NCI-H82 (cell line): Measurements from ENCODE around the gene CENPS.
"Not testable (repeated sequence)": the region's sequence is repeated elsewhere in the genome, so short reads cannot be mapped to it uniquely, and the experiment has no call there.

Experiments used
- DNase-seq: peaks from one replicate; lab custom pipeline; 2025; lab: John Stamatoyannopoulos, UW

Gene CENPS

DNA sequence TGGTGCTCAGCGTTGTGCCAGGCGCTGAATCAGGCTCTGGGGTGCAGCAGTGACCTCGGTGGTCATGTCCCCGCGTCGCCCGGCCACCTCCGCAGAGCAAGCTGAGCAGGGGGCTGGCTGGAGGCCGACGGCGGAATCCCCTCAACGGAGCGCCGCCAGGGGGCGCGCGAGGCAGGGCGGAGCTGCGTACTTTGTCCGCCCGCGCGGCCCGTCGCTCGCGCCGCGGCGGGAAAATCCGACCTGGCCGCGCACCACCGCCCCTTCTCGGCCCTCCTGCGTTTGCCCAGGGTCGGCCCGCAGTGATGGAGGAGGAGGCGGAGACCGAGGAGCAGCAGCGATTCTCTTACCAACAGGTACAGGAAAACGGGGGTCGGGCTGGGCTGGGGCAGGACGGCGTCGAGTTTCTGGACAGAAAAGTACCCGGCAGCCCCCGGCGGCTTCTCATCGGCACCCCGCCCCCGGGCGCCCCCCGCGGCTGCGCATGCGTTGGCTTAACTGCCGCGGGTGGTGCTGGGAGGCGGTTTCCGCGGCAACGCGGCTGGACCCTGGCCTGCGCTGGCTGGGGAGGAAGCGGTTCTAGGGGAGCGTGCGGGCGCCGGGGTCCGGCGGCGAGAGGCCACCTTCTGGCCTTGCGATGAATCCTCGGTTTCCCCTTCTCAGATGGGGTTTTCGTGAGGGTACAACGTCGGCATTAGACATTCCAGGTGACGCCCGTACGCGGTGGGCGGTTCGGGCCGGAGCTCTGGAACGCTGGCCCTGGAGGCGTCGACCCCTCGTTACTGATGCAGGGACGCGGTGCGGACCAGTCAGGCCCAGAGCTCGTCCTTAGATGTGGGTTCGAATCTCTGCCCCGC lies at the start of gene CENPS:
TSS of gene CENPS (plus strand) at position 218 of the 854 bp plus-strand sequence. CDS start at position 303, 85 bp downstream.
- DNase-seq = peak; percentile 90

DNA sequence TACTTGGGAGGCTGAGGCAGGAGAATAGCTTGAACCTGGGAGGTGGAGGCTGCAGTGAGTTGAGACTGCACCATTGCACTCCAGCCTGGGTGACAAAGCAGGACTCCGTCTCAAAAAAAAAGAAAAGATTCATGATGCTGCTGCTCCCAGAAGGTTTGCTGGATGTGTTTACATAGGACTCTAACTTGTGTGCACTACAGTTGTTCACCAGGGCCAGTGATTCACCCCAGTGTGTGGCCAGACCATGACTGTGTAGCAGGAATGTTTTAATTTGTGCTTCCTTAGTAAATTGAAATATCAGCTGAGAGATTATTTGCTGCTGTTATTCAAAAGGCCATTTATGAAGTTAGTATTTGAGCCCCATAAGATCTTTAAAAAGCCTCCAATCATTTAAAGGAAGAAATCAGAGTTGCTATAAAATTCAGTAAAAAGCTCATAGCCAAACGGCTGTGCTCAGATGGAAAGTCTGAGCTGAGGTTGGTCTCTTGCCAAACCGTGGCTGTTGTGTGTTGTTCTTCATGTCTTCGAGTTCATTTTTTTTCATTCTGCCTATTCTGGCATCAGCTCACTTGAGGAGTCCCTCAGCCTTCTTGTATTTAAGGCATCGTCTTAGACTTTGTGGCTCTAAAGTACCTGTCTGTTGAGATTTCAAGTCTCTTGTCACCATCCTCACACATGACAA lies 49.5 kb upstream of the CENPS start:
- DNase-seq = no peak

DNA sequence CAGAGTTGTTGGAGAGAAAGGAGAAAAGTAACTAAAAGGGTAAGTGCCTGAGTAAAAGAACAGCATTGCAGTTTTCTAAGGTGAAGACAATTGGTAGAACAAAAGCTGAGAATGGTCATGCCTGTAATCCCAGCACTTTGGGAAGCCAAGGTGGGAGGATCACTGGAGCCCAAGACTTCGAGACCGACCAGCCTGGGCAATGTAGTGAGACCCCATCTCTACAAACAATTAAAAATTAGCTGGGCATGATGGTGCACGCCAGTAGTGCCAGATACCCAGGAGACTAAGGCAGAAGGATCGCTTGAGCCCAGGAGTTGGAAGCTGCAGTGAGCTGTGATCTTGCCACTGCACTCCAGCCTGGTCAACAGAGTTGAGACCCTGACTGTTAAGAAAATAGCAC lies 46.6 kb upstream of the CENPS start:
- no peak for DNase-seq

DNA sequence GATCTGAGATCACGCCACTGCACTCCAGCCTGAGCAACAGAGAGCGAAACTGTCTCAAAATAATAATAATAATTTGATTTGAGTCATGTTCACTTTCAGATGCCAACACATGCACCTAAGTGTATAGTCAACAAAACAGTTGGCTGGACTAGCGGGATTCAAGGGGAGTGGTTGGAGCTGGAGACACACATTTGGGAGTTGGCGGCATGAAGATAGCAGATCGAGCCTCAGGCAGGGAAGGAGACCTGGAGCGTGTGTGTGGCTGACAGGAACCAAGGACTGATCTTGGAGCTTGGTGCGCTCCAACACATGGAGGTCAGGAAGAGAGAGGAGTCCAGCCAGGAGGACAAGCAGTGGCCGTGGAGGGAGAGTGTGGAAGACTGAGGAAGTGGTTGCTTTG lies 46.0 kb upstream of the CENPS start:
- no peak for DNase-seq

DNA sequence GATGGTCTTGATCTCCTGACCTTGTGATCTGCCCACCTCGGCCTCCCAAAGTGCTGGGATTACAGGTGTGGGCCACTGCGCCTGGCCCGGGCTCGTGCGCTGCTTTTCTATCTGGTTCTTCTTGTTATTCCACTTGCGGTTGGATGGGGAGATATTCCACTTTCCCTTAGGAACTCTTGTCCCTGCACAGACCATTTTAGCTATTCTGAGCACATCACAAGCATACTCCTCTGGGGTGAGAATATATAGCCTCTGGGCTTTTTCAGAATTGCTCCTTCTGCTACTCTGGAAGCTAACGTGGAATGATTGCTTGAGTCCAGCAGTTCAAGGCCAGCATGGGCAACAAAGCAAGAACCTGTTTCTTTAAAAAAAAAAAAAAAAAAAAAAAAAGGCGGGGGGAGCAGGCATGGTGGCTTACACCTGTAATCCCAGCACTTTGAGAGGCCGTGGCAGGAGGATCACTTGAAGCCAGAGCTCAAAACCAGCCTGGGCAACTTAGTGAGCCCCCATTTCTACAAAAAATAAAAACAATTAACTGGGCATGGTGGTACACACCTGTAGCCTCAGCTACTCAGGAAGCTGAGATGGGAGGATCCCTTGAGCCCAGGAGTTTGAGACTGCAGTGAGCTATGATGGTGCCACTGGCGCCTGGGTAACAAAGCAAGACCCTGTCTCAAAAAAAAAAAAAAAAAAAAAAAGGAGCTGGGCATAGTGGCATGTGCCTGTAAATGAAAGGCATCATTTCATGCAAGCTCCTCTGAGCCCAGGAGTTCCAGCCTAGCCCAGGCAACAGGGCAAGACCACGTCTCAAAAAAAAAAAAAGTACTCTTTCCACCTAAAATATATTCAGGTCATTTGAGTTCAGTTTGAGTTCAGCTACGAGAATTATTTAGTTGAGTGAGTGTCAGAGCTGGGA lies 43.2 kb upstream of the CENPS start:
- DNase-seq = no peak

GRCh38 chr1:10387677-10388386 lies 42.4 kb upstream of the CENPS start:
- no peak for DNase-seq

DNA sequence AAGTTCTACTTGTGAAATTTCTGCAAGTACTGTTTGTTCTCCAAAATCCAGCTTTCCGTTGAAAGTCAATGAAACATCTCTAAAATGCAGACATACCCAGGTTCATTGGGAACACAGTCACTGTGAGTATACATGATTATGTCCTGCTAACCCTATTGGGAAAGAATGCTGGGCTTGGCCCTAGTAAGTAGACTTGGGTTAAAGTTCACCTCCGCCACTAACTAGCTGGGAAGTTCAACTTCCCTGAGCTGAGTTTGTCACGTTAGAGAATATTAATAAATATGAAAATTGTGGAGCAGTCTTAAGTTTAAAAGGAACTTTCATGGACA lies 41.9 kb upstream of the CENPS start:
- DNase-seq = no peak

- DNase-seq = no peak
Observed at GRCh38 chr1:10389271-10389973, 40.8 kb upstream of the CENPS start.

- DNase-seq = no peak
Observed at GRCh38 chr1:10396870-10397269, 33.4 kb upstream of the CENPS start.

DNA sequence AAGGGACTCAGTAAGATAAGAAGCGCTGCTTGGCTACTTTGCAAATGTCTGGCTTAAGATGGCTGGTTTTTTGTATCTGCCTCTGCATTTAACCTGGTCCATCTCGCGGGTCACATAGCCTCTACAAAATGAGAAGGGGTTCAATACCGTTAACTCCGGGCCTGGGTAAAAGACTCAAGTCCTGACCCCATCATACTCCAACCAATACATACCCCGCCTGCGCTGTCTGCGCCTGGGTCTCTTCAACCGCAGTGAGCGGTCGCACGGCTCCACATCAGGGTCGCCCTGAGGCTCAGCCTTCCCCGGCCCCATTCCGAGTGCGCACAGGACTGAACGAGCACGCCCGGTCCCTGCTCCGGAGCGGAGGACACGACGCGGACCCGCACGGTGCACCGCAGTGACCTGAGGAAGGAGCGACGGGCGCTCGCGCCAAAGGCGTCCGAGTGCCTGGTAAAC lies 31.9 kb upstream of the CENPS start:
- DNase-seq = no peak

DNA sequence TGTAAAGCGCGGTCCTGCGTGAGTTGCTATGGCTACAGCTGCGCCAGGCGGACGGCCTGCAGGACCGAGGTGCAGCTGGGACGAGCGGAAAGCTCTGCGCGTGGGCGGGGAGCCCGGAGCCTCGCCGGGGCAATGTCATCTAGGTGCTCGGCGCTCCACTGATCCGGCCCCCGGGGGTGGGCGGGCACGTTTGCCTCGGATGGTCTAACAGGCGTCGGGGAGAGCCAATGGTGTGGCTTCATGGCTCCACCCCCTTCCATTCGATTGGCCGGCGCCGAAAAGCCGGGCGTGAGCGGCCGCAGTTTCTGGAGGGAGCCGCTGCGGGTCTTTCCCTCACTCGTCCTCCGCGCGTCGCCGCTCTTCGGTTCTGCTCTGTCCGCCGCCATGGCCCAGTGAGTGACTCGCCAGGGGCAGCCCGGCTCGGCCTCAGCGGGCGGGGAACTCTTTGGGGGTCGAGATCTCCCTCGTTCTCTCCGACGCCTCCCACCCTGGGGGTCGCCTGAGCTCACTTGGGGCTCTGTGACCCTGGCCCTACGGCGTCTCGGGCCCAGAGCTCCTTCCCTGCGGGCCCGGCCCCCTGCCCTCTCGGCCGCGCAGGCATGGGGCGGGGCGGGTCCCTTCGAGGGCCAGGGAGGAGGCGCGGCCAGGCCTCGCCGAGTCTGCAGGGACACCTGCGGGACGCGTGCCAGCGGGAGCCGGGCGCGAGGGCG lies 31.3 kb upstream of the CENPS start, which contains the start of gene PGD:
TSS of gene PGD (plus strand) at position 331 of the 710 bp plus-strand sequence. CDS start at position 385, 54 bp downstream.
- DNase-seq = peak; percentile 99

DNA sequence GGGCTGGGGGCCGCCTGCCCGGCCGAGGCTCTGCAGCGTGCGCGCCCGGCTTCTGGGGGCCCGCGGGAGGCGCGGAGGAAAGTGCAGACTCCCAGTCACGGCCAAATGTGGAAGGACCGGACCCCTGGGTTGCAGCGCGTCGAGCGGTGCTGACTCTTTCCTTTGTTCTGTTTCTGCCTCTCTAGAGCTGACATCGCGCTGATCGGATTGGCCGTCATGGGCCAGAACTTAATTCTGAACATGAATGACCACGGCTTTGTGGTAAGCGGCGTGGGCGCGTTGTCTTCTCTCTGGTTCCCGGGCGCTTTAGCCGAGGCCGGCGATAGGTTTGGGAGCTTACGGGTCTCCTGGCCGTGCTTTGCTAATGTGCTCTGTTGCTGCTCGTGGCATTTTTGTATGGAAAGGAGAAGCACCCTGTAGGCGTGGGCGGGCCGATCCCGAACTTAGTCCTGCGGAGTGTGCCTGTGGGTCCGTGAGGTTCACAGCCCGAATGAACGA lies 30.7 kb upstream of the CENPS start:
- peak; percentile 71 for DNase-seq

- DNase-seq = no peak
Observed at GRCh38 chr1:10400013-10400412, 30.2 kb upstream of the CENPS start.

DNA sequence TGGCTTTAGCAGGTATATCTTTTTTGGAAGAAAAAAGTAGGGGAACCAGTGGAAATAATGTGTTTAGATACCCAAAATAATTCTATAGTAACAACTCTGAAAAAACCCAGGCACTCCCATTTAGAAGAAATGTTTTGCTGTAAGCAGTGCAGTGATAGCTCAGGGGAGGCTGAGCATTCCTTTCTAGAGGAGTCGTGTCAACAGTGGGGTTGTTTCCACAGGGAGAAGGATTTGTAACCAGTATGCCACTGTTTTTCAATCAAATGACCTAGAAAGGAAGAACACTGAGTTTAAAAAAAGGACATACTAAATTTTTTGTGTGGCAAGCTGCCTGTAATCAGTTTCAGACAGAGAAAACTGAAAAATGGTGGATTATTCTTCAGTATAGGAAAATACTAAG lies 29.0 kb upstream of the CENPS start:
- DNase-seq = no peak

DNA sequence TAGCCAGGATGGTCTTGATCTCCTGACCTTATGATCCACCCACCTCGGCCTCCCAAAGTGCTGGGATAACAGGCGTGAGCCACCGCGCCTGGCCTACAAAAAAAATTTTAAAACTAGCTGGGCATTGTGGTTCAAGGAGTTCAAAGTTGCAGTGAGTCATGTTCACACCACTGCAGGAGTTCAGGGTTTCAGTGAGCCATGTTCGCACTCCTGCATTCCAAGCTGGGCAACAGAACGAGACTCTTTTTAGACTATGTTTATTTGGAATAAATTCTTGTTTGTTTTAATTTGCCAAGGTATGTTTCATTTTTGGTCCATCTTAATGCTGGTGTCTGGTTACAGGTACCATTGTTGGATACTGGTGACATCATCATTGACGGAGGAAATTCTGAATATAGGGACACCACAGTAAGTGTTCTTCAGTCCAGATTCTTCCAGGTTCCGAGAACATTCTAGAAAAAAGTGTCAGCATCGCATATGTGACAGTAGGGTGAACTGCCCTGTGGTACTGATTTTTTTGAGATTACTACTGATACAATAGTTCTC lies 27.4 kb upstream of the CENPS start:
- DNase-seq = no peak

- no peak for DNase-seq
Observed at GRCh38 chr1:10407201-10407600, 23.0 kb upstream of the CENPS start.

GRCh38 chr1:10415211-10415930 lies 14.9 kb upstream of the CENPS start:
- no peak for DNase-seq

DNA sequence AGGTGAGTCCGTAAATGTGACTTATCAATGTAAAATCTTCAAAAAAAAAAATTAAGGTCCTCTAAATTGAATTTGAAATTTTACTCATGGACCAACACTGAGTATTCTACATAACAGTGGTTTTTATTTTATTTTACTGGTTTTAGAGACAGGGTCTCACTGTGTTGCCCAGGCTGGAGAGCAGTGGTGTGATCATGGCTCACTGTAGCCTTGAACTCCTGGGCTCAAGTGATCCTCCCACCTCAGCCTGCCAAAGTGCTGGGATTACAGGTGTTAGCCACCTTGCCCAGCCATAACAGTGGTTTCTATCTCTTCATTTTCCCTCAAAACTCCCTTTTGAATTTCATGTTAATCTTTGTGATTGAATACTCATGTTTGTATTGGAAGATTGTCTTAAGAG lies 14.3 kb upstream of the CENPS start:
- not testable (repeated sequence) for DNase-seq

DNA sequence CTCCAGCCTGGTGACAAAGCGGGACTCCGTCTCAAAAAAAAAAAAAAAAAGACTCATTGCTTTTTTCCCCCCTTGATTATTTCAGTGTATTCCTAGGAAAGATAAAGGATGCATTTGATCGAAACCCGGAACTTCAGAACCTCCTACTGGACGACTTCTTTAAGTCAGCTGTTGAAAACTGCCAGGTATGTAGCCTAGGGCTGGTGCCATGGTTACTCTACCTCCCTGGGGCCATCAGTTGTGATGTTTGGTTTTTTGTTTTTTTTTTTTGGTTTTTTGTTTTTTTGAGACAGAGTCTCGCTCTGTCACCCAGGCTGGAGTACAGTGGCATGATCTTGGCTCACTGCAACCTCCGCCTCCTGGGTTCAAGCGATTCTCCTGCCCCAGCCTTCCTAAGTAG lies 11.5 kb upstream of the CENPS start:
- not testable (repeated sequence) for DNase-seq
